Body of pancreas (tissue), 4 donors: ENCODE measurements around the gene MYO5B.

ENCODE experiments used
- POLR2A ChIP-seq, 3 donors: fragments of 450-650 bp; IDR thresholded peaks; one replicate each; pipeline ENCODE4 v1.6.1; 2016; ENCODE audit warnings: antibody characterized with exemption in 3 of 3, mild to moderate bottlenecking in 2 of 3
- TF ChIP-seq, protein P1 (sequence below), 7 experiments: fragments of 450-650 bp in 4 of 7; fragments of 200-600 bp in 3 of 7; sonication (generic) in 3 of 7; IDR thresholded peaks; one replicate each; pipeline ENCODE4 v1.5.1; 2016 to 2019; ENCODE audit warnings: antibody characterized with exemption in 7 of 7

DNA sequence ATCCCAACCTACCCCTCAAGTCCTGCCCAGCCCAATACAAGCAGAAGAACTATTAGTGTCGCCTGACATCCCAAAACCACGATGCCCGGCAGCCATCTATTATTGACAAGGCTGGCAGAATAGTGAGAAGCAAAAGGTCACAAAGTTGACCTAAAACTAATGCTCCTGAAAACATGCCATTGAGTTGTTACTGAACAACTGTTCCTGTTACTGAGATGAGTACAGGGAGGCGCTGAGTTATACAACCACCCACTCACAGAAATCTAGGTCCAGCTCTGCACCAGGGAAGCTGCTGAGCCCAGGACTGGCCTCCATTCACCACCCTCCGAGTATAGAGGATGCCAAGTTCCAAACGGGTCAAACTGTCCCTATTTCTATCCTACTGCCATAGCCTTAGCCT is 201.6 kb downstream of the MYO5B start:
- TF ChIP-seq, protein P1, sequence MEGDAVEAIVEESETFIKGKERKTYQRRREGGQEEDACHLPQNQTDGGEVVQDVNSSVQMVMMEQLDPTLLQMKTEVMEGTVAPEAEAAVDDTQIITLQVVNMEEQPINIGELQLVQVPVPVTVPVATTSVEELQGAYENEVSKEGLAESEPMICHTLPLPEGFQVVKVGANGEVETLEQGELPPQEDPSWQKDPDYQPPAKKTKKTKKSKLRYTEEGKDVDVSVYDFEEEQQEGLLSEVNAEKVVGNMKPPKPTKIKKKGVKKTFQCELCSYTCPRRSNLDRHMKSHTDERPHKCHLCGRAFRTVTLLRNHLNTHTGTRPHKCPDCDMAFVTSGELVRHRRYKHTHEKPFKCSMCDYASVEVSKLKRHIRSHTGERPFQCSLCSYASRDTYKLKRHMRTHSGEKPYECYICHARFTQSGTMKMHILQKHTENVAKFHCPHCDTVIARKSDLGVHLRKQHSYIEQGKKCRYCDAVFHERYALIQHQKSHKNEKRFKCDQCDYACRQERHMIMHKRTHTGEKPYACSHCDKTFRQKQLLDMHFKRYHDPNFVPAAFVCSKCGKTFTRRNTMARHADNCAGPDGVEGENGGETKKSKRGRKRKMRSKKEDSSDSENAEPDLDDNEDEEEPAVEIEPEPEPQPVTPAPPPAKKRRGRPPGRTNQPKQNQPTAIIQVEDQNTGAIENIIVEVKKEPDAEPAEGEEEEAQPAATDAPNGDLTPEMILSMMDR (IDR thresholded peaks at IDR 0.05), result no peak
- TF ChIP-seq POLR2A (IDR thresholded peaks at IDR 0.05), result no peak
